SU-DHL-6 (cell line): ENCODE data around the gene TUBGCP6.

Experiments used
- H2AFZ ChIP-seq: fragments of 200-600 bp; sonication (generic); 2 replicates; pipeline ENCODE4 v1.6.1; 2014; ENCODE audit warnings: low read depth, mild to moderate bottlenecking, moderate library complexity, mixed read lengths, antibody characterized with exemption, low read length; ENCODE audit not compliant: severe bottlenecking
- H3F3A ChIP-seq: fragments of 200-600 bp; shearing (Covaris generic); 2 replicates; pipeline ENCODE4 v1.6.0; 2016; ENCODE audit warnings: antibody characterized with exemption, mild to moderate bottlenecking; ENCODE audit not compliant: insufficient read depth
- H3K27ac ChIP-seq: fragments of 200-600 bp; sonication (generic); 2 replicates; pipeline ENCODE4 v1.5.1; 2016; ENCODE audit warnings: low read depth, mild to moderate bottlenecking, low read length, moderate library complexity, mixed read lengths
- H3K27me3 ChIP-seq: fragments of 200-600 bp; sonication (generic), shearing (Covaris generic); 2 replicates; pipeline ENCODE4 v1.6.0; 2014; ENCODE audit warnings: mild to moderate bottlenecking, low read length
- H3K36me3 ChIP-seq: fragments of 200-600 bp; sonication (generic); 2 replicates; pipeline ENCODE4 v1.6.1; 2014; ENCODE audit warnings: mild to moderate bottlenecking, low read length, mixed read lengths
- H3K4me2 ChIP-seq: fragments of 300-600, 200-600 bp; shearing (Covaris generic), sonication (generic); 2 replicates; pipeline ENCODE4 v1.6.0; 2014; ENCODE audit warnings: low read length, low read depth, mild to moderate bottlenecking; ENCODE audit not compliant: poor library complexity, severe bottlenecking
- H3K4me3 ChIP-seq: fragments of 200-600 bp; sonication (generic); 2 replicates; pipeline ENCODE4 v1.5.1; 2014; ENCODE audit warnings: antibody characterized with exemption, low read length, mild to moderate bottlenecking, mixed read lengths; ENCODE audit not compliant: insufficient read depth, poor library complexity, severe bottlenecking
- H3K79me2 ChIP-seq: fragments of 200-600 bp; sonication (generic); 2 replicates; pipeline ENCODE4 v1.6.1; 2014; ENCODE audit warnings: mild to moderate bottlenecking, low read length, moderate library complexity; ENCODE audit not compliant: insufficient read depth
- H3K9ac ChIP-seq: fragments of 200-600 bp; sonication (generic); 2 replicates; pipeline ENCODE4 v1.7.0; 2014; ENCODE audit warnings: mild to moderate bottlenecking, low read length
- H3K9me2 ChIP-seq: fragments of 200-600 bp; sonication (generic); replicated peaks from 2 replicates; pipeline ENCODE4 v1.6.1; 2014; ENCODE audit warnings: low read length; ENCODE audit not compliant: insufficient read depth
- H3K9me3 ChIP-seq: fragments of 200-600 bp; sonication (generic); 2 replicates; pipeline ENCODE4 v1.6.1; 2014; ENCODE audit warnings: low read length, mixed read lengths; ENCODE audit not compliant: insufficient read depth
- H4K20me1 ChIP-seq: fragments of 200-600 bp; sonication (generic); 2 replicates; pipeline ENCODE4 v1.6.1; 2014; ENCODE audit warnings: low read depth, mild to moderate bottlenecking, antibody characterized with exemption, low read length, moderate library complexity, mixed read lengths
- CTCF ChIP-seq: fragments of 200-600 bp; sonication (generic); IDR thresholded peaks from one replicate; pipeline ENCODE4 v1.5.1; 2017; ENCODE audit warnings: antibody characterized with exemption, mild to moderate bottlenecking, low read length, moderate library complexity; ENCODE audit not compliant: insufficient read depth, poor library complexity, severe bottlenecking
- EZH2phosphoT487 ChIP-seq: fragments of 200-600 bp; sonication (generic), shearing (Covaris generic); conservative IDR thresholded peaks from 2 replicates; pipeline ENCODE4 v1.6.1; 2018; ENCODE audit warnings: mild to moderate bottlenecking, antibody characterized with exemption, low read length, moderate library complexity, mixed read lengths

Gene TUBGCP6

GRCh38 chr22:50173983-50174355 is 70.9 kb downstream of the TUBGCP6 start:
- Histone ChIP-seq H3K27me3 (no peaks in the 10 kb centered on the region), H3K36me3 (no peaks in the 10 kb centered on the region), H3K4me3 (no peak overlapping the region), H3K79me2 (no peaks in the 10 kb centered on the region), H4K20me1 (no peaks in the 10 kb centered on the region), H3K9ac (no peak overlapping the region), H3K9me3 (no peaks in the 10 kb centered on the region), H3K4me2 (no peak overlapping the region), H2AFZ (no peak overlapping the region), H3K27ac (no peak overlapping the region), H3K9me2 (no peaks in the 10 kb centered on the region), H3F3A (no peaks in the 10 kb centered on the region)
- no peak for TF ChIP-seq CTCF
- no peak for TF ChIP-seq EZH2phosphoT487

GRCh38 chr22:50173311-50173982 is 71.4 kb downstream of the TUBGCP6 start:
- Histone ChIP-seq H3F3A (no peaks in the 10 kb centered on the region), H3K27ac (no peak overlapping the region), H4K20me1 (no peaks in the 10 kb centered on the region)

GRCh38 chr22:50171965-50172421 is 72.8 kb downstream of the TUBGCP6 start:
- Histone ChIP-seq H3K9me2 (no peaks in the 10 kb centered on the region), H3K27ac (no peak overlapping the region), H3K9ac (no peak overlapping the region), H3K4me3 (no peak overlapping the region), H3K36me3 (no peaks in the 10 kb centered on the region), H3K4me2 (no peak overlapping the region), H3K27me3 (no peaks in the 10 kb centered on the region), H3F3A (no peaks in the 10 kb centered on the region), H3K79me2 (no peaks in the 10 kb centered on the region), H2AFZ (no peak overlapping the region), H4K20me1 (no peaks in the 10 kb centered on the region), H3K9me3 (no peaks in the 10 kb centered on the region)
- no peak for TF ChIP-seq CTCF
- TF ChIP-seq EZH2phosphoT487, result no peak

More at GRCh38 chr22:50173311-50173982, 71.4 kb downstream of the TUBGCP6 start:
- no peaks in the 10 kb centered on the region for H3K9me2 ChIP-seq
- H3K36me3 ChIP-seq, result no peaks in the 10 kb centered on the region
- H3K4me2 ChIP-seq, result no peak overlapping the region
- no peak for TF ChIP-seq CTCF
- TF ChIP-seq EZH2phosphoT487, result no peak
- no peaks in the 10 kb centered on the region for H3K27me3 ChIP-seq
- H3K79me2 ChIP-seq, result no peaks in the 10 kb centered on the region
- no peak overlapping the region for H3K9ac ChIP-seq
- no peak overlapping the region for H3K4me3 ChIP-seq
- H2AFZ ChIP-seq, result no peak overlapping the region
- no peaks in the 10 kb centered on the region for H3K9me3 ChIP-seq
